NCI-H2081 treated with DMSO at 0.1 percent for 48 hours (cell line): Measurements from ENCODE around the gene FBXO10.

Experiments
- DNase-seq: peaks from one replicate; lab custom pipeline; 2025; lab: John Stamatoyannopoulos, UW

The FBXO10 gene

DNA sequence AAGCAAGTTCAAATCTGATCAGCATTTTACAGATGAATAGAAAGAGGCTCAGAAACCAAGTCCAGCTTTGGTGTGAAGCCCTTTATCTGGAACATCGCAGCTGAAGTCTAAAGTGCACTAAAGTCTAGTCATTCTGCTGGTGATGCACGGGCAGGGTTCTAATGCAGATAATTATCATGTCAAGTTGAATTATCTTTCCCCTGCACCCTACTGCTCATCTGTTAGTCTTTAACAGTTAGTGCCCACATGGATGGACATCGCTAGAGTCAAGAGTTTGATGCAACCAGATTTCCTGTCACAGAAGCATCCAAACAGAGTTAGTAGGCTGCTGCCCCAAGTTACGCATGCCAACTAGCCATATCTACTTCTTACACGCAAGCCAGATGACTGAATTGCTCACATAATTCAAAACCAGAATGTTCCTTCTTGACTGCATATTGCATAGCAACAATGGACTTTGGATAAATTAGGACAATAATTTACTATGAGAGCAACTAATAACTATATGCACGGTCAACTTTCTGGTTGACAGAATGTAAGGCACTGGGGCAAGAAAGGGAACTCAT is 17.8 kb upstream of the FBXO10 start:
- DNase-seq: no peak

DNA sequence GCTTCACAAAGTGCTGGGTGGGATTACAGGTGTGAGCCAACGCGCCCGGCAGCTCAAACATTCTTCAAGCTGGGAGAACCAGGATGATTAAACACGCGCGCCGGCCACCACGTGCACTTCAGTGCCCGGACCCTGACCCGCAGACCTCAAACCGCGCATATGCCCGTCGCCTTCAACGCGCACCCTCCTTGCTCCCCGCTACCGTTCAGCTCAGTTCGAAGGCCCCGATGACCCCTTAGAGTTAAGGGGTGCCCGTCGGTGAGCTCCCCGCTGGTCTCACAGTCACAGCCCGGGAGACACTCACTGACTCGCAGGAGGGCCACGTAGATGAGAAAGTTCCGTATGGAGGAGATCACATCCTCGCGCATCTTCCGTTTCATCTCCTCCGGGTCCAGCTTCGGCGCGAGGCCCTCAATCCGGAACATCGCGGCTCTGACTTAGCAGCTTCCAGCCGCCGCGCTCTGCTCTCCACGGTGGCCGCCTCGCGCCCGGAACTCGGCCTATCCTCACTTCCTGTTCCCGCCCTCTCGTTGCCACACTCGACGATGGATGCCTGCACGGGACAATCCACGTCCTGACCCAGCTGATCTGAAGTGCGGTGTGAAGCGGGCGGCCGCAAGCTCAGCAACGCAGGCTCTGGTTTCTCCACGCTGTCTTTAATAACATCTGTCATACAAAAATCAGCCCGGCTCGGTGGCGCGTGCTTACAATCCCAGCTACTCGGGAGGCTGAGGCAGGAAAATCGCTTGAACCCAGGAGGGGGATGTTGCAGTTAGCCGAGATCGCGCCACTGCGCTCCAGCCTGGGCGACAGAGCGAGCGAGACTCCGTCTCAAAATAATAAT is 16.1 kb upstream of the FBXO10 start, which contains the start of gene TOMM5:
Gene TOMM5, minus strand, starts transcription at position 490 of the 844 bp plus-strand sequence. Its CDS starts 65 bp downstream, at position 425.
- peak; percentile 57 for DNase-seq

DNA sequence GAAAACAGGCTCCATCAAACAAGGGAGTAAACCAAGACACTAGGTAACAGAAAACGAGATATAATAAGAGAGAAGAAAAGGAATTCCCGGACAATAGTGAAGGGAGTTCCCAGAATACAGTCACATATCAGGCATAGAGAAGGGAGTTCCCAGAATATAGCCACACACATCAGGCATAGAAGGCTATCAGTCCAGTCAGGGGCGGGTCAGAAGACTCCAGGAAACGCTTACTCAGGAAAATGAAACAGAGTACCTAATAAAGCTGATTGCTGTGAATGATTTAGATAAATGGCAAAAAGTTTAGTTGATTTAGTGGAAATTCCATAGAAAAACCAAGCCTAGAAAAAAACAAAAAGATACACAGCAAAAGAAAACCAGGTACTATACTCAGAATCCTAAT is 11.3 kb upstream of the FBXO10 start:
- no peak for DNase-seq

DNA sequence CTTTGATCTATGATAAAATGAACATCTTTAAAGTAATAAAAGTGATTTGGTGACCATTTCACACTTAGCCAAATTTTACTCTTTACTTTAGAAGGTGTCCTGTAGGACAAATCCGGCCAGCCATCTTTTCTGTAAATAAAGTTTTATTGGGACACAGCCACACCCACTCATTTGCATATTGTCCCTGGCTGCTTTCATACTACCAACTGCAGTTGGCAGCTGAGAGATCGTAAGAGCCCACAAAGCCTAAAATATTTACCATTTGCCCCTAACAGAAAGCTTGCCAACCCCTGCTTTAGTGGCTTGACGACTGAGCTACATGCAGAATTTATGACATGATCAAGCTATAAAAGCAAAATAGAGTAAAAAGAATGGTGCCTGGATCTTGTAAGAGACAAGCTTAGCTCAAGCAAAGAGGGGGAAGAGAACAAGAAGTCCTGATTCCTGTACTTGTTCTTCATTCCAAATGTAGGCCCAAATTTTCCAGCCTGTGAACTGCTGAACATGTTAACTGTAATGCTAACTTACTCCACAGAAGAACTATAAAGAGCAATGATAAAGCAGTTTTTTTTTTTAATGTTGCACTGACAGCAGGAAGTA is 7.4 kb upstream of the FBXO10 start:
- no peak for DNase-seq

DNA sequence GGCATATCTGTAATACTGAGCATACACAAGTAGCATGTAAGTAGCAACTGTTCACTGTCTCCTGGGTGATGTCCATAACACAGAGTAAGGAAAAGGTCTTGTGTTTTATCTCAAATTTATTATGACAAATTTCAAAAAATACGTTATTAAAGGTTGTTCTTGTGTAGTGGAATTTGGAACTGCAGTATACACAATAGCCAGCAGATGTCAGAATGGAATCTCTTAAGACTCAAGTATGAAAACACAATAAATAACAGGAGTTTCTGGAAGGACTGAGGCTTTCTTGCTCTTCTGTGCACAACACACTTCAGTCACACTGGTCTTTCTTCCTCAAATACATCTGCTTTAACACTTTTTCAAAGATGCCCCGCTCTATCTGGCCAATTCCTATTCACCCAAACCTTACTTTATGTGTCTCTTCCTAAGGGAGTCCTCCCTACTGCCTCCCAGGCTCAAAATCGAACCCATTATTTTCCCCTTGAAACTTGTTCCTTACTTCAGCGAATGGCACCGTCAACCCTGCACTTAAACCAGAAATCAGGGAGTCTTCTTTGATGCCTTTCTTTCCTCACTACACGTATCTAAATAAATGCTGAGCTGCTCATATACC is 6.5 kb upstream of the FBXO10 start:
- no peak for DNase-seq

DNA sequence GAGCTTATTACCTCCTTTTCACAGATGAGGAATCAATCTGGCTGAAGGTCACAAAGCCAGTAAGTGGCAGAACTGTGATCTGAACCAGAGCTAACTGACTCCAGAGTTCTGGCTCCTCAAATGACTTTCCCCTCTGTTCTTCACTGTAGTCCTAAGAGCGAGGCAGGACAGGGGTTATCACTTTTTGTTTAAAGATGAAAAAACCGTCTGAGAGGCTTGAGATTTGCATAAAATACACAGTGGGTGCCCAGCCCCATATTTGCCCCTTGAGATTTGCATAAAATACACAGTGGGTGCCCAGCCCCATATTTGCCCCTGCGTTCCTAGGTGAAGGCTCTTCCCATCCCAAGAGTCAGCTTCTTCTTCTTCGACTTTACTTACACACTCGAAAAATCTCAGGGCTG is 667 bp downstream of the FBXO10 start:
- DNase-seq: no peak

DNA sequence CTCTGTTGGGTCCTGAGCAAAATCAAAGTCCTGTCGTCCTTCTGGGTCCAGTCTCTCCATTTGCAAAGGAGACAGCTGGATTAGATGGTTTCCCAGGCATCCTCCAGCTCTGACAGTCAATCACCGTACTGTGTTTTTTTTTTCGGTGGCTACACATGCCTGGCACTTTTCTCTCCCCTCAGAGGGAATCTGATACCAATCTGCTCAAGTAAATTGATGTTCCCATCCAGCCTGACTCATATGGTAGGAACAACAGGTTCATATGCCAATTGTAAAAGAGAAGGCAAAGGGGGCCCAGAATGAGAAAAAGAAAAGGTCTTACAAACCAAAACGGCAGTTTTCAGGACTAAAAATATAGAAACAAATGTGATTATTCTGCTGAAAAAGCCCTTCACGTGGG is 1.2 kb downstream of the FBXO10 start:
- DNase-seq: no peak

DNA sequence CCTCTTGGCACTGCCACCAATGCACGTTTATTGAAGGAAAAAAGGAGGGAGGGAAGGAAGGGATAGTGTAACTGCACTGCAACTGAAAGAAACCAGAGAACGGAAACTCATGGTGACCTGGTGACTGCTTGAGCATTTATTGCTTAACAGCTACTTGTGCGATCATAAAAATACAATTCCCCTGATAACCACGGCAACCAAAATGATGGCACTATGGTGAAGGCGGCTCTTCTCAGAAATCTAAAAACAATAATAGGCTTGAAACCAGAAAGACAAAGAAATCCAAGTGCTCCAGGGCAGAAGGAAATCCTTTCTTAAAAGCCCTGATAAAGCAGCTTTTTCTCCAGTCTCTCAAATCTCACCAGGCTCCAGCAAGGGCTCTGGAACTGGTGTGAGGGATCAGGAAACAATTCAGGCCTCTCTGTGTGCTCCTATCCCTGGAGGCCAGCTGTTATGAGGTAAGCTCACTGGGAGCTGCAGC is 1.9 kb downstream of the FBXO10 start:
- no peak for DNase-seq

DNA sequence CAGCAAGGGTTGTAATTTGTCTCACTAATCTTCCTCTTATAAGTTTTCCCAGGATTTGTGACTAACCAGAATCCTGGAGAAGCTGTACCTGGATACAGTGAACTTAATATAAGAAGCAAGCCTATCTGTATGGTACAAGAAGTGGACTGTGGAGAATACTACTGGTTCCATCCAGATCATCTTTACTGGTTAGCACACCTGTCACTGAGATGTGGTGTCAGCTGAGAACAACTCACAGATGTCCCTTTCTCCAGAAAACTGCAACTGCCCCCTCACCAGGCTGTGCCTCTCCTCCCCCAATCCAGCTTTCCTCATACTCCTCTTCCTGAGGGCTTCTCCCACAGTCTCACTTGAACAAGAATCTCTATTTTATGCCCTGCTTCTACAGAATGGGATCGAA is 4.9 kb downstream of the FBXO10 start:
- no peak for DNase-seq

DNA sequence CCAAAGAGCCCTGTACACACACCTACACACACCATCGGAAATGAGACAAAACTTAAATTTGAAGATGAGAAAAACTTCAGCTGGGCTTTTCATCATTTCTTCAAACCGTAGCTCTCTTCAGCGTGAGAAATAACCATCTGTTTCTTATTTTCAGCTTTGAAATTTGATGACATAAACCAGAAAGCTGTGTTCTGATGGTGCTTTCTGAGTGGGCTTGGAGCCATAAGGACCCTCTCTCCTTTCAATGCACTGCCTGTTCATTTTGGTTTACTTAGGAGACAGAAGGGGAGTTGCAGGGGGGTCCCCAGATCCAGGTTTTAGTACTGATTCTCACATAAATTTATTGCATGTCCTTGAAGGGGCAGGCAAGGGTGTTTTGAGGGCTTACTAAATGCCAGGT is 9.5 kb downstream of the FBXO10 start:
- DNase-seq: no peak

DNA sequence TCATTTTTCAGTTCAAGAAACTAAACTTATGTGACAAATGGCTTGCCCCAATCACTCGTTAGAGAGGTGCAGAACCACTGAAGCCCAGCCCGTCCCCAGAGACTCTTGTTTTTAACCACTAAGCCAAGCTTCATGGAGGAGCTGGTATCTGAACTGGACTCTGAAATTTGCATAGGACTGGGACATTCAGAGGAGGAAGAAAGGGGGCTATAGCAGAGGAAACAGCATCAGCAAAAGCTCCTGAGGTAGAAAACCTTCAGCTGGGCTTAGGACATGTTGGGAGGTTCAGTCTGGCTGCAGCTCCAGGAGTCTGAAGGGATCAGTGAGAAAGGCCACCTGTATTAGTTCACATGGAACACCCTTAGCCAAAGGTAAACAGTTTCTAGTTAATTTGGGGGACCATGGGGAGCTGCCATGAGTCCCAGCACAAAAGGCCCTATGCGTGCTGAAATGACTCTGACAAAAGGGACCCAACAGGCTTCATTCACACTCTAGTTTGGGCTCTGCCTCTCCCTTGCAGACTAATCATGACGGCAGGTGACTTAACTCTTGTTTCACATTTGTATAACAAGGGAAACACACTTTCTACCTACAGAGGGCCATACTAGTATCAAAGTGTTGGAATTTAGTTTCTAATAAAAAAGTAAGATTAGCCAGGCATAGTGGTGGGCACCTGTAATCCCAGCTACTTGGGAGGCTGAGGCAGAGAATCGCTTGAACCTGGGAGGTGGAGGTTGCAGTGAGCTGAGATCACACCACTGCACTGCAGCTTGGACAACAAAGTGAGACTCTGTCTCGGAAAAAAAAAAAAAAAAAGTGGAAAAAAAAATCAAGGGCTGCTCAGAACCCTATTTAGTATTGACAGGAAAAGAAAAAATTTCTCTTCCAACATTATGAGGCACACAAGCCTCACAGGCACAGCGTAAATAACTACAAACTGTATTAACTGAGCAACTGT is 10.2 kb downstream of the FBXO10 start:
- DNase-seq: no peak

DNA sequence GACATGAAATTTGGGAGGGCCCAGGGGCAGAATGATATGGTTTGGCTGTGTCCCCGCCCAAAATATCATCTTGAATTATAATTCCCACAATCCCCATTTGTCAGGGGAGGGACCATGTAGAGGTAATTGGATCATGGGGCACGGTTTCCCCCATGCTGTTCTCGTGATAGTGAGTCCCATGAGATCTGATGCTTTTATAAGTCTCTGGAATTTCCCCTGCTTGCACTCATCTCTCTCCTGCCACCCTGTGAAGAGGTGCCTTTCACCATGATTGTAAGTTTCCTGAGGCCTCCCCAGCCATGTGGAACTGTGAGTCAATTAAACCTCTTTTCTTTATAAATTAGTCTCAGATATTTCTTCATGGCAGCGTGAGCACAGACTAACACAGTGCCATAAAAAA is 11.3 kb downstream of the FBXO10 start:
- DNase-seq: no peak

DNA sequence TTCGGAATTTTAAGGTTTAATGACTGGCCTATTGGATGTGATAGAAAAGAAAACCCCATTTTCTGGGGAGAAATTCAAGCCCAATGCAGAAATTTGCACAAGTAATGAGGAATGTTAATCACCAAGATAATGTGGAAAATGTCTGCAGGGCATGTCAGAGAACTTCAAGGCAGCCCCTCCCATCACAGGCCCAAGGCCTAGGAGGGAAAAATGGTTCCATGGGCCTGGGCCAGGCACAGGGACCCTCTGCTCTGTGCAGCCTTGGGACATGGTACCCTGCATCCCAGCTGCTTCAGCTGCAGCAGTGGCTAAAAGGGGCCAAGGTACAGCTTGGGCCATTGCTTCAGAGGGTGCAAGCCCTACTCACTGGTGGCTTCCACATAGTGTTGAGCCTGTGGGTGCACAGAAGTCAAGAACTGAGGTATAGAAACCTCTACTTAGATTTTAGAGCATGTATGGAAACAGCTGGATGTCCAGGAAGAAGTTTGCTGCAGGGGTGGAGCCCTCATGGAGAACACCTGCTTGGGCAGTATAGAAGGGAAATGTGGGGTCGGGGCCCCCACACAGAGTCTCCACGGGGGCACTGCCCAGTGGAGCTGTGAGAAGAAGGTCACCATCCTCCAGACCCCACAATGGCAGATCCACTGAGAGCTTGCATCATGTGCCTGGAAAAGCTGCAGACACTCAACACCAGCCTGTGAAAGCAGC is 12.2 kb downstream of the FBXO10 start:
- DNase-seq: no peak

DNA sequence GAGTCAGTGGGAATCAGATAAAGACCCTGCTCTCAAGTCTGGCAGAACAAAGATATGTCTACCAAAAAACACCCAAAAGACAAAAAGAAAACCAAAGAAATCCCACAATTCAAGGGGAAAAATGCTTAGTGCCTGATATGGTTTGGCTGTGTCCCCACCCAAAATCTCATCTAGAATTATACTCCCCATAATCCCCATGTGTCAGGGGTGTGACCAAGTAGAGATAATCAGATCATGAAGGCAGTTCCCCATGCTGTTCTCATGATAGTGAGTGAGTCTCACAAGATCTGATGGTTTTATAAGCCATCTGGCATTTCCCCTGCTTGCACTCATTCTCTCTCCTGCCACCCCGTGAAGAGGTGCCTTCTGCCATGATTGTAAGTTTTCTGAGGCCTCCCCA is 13.4 kb downstream of the FBXO10 start:
- no peak for DNase-seq

DNA sequence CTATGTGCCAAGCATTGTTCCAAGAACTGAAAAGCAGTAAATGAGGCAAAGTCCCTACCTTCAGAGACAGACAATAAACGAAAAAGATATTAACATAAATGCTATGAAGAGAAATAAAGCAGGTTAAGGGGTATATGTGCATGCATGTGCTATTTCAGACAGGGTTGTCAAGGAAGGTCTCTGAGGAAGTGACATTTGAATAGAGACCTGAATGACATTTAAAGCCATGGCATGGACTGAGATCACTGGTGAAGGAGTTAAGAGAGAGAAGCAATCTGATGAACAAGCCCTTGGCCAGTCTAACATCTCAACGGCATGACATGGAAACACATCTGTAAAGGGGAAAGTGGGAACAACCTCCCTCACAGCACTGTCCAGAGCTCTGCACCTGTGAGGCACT is 14.5 kb downstream of the FBXO10 start:
- DNase-seq: no peak

DNA sequence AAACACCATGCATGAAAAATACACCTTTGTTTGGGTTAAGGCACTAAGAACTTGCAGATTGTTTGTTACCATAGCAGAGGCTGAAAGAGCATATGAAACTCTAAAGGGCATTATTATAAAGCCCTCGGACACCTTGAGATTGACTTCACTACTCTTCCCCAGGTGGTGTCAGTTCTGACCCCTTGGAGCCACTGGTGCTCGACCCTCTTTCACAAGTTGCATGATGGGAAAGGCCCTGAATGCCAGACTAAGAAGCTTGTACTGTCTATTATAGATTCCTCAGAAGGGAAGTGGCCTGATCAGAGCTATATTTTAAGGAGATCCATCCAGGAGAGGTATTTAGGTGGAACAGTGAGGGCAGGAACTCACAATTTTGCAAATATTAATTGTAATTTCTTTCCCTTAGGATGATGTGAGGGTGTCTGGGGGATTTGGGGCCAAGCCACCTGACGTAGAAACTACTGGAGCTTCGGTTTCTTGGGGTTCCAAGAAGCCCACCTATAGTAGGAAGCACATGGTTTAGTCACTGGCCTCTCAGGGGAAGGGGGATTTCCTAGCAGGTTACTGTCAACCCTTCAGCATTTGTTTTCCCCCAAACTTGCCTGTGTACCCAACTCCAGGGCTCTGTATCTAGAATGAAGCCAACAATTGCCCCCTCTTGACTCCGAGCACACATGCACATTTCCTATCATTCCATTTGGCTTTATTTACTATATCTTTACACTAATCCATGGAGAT is 16.2 kb downstream of the FBXO10 start:
- no peak for DNase-seq

DNA sequence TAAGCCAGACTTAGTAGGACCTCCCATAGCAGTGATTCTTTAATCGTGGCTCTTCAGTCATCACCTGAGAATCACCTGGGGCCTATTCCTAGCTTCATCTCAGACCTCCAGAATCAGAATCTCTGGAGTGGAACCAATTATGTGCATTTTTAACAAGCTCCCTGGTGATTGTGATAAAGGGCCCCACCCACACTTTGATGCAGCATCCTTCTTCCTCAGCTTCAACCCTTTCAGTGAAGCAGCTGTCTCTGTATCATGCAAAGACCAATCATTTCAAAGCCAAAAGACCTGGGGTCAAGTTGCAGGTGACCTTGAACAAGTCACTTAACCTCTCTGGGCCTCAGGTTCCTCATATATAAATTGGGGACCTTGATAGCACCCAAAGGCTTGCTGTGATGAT is 17.1 kb downstream of the FBXO10 start:
- no peak for DNase-seq

DNA sequence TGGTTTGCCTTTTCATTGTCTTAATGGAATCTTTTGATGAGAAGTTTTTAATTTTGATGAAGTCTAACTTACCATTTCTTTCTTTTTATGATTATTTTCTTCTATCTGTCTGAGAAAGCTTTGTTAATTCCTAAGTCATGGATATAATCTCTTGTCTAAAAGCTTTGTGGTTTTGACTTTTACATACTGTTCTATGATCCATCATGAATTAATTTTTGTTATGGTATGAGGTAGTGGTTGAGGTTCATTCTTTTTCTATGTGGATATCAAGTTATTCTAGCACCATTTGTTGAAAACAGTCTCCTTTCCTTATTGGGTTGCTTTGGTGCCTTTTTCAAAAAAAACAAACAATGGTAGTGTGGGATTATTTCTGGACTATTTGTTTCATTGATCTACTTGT is 20.4 kb downstream of the FBXO10 start:
- no peak for DNase-seq

DNA sequence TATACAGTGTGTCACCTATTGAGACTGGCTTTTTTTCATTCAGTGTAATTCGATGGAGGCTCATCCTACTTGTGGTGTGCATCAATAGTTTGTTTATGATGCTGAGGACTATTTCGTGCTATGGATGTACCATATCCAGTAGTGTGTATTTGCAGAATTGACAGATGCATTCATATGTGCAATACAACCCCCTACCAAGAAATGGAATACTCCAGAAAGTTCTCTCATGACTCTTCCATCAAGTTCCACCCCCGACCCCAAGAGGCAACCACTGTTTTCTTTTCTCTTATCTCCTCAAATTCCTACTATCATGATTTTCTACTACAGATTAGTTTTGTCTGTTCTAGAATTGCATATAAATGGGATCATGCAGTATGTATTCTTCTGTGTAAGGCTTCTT is 21.9 kb downstream of the FBXO10 start:
- DNase-seq: no peak

DNA sequence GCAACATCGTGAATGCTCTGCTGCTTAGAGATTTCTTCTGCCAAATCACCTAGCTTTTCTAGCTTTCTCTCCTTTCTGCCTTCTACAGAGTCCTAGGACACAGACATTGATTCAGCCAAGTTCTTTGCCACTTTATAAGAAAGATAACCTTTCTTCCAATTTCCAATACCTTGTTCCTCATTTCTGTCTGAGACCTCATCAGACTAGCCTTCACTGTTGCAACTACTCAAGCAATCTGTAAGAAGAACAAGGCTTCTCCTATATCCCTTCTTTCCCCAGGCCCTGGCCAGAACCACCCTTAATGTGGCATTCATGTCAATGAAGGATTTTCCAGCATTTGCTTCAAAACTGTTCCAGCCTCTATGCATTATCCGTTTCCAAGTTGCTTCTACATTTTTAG is 24.3 kb downstream of the FBXO10 start:
- no peak for DNase-seq
